Amygdala (tissue), 56 donors: ENCODE results near the gene TMIGD1.
A peak's percentile ranks its signal among the peaks of the same experiment; 100 is the strongest.

Source experiments
- DNase-seq, 56 donors: peaks; one replicate each; lab custom pipeline; 2025; lab: John Stamatoyannopoulos, UW

Gene TMIGD1

DNA sequence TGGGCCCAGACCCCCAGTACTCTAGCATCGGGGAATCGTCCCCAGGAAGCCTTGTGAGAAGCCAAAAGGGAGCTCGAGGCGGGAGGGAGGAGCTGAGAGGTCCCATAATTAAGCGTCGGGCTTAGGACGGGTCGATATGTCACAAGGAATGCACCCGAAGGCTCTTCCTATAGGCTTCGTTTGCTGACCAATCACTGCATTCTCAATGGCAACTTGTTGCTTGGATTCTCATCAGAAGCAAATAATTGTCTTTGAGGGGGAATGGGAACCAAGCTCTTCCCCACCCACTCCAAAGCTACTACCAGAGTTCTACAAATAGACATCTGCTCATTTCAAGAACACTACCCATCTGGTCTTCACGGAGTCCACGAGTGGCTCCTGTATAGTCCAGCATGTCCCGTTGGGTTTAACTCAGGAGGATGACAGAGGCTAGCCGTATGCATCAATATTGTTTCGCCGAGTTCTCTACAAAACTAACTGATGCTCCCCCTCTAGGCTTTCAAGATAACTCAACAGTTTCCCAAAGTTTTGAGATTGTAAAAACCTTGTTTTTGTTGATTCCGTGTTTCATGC, 41.5 kb downstream of the TMIGD1 start:
- peak in 8 of 56 donors; percentile 24 to 61 (median 49) for DNase-seq

DNA sequence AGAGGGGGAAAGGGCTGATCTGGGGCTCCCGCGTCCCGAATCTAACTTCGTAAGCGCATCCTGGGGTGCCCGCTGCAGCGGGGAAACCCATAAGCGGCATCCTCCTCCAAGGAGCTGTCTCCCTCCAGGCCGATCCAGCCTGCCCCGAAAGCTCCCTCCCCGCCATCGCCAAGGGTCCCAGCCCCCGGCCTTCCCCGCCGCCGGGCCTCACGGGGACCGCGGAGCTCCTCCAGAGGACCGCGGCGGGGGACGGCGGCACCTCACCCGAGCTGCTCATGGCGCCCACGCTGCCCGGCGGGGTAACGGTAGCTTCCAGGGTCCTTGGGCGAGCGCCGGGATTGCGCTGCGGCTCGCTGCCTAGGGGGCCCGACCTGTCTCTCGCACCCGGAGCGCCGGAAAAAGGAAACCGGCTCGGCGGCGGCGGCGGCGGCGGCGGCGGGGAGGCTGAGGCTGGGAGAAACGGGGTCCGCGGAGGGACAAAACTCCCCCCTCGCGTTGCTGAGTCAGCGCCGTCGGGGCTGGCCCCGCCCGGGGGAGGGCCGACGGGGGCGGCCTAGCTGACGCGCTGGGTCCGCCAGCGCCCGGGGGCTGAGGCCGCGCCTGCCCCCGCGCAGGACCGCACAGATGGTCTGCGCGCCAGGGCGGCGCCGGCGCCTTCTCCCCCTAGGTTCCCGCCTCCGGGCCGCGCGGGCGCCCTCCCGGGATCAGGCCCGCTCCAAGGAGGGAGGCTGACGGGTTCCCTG, 42.1 kb downstream of the TMIGD1 start, which contains the start of gene BLMH:
BLMH (minus strand) TSS at position 402 of the 743 bp plus-strand sequence; CDS start at position 277, 125 bp downstream.
- DNase-seq = peak in 51 of 56 donors; percentile 9 to 80 (median 58)

DNA sequence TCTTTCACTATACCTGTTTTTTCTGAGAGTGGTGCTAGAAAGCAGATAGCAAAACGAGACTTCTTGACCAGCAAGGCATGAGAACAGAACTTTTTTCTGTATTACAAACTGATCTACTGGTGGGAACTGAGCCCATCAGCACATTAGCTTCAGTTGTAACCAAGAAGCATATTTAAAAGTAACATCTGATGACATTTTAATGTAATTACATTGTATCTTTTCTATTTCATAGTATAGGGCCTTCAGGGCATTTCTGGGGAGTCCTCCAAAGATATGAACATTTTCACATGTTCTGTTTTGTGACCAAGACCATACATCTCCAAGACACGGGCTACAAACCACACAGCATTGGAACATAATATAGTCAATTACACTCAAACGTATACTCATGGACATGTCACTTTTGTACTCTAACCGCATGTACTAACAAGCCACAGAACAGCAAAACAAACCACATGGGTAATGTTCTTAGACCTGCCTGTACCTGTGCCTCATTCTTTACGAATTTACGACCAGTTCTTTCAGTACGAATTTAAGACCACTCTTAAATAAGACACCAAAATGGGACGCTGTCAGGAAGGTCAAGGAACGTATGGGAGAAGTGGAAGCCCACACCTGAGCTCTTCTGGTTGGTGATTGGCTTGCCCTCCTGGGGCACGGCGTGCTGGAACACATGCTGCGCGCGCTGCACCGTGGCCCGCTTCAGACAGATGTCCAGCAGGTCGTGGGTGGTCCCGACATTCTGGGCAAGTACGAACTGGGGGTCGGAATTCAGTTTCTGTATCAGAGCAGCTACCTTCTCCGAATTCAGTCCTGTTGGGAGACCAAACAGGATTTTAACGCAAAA, 42.9 kb downstream of the TMIGD1 start:
- DNase-seq = peak in 6 of 56 donors; percentile 9 to 27 (median 13)

DNA sequence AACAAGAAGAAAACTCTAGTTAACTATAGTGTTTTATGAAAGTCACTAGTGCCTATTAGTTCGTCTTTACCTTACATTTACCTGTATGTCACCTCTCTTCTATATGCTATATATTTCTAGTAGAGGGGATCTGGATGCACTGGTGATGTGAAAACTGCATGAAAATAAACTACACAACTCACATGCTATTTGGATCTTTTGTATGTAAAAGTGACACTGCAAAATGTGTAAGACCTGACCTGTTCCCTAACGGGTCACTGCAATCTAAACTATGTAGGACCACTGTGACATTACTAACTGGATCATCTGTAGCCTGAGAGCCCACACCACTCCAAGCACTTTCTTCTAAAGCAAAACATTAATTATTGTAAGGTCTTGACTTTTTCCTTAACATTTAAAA, 43.8 kb downstream of the TMIGD1 start:
- no peak for DNase-seq

DNA sequence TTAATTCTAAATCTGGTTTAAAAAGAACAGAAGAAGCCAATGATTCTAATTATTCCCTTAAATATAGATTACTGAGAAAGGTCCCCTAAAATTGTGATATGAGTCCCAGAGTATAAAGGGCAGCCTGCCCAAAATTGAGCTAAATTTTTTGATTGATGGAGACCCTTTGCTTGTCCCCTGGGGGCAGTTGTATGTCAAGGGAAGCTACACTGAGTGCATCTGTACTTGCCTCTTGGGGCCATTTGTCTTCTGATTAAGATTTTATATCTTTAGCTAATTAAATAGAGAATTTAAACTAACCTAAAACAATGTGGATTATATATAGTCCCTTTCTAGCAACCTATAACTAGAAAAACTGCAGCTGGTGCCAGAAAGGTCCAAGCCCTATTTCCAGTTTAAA, 54.7 kb downstream of the TMIGD1 start:
- no peak for DNase-seq

DNA sequence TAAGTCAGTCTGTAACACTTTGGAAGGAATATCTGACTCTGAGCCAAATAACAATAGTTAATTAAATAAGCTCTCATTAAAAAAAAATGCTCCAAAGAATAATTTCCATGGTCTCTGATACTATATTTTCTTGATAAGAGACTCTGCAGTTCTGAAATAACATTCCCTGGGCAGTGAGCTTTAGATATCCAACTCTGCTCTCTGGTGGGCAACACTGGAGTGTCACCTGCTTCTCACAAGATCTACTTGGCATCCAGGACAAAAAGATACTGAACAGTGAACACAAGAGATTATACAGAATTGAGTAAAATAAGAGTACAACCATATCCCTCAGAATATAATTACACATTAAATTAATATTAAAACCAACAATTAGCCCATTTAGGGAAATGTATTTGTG, 55.8 kb downstream of the TMIGD1 start:
- peak in 3 of 56 donors; percentile 2 to 29 (median 9) for DNase-seq

DNA sequence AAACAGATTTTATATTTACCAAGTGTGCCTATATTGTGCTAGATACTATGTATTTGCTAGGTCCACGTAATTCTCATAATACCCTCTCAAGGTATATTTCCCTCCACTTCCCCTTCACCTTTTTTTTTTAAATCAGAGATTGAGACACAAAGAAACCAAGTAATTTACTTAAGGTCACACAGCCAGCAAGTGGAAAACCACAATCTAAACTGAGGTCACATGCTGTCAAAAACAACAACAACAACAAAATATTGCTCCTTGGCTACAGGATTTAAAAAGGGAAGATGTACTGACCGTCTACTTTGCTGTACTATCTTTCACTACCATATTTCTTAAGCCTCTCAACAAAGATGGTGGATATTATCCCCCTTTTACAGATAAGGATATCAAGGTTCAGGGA, 57.9 kb downstream of the TMIGD1 start:
- DNase-seq = no peak

DNA sequence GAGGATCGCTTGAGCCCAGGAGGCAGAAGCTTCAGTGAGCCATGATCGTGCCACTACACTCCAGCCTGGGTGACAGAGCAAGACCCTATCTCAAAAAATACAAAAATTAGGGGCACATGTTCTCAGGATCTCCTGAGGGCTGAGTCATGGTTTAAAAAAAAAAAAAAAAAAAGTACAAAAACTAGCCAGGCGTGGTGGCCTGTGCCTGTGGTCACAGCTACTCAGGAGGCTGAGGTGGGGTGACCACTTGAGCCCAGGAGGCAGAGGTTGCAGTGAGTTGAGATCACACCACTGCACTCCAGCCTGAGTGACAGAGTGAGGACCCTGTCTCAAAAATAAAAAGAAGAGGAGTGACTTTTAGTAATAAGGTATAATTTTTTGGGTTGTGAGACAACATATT, 59.0 kb downstream of the TMIGD1 start:
- no peak for DNase-seq

DNA sequence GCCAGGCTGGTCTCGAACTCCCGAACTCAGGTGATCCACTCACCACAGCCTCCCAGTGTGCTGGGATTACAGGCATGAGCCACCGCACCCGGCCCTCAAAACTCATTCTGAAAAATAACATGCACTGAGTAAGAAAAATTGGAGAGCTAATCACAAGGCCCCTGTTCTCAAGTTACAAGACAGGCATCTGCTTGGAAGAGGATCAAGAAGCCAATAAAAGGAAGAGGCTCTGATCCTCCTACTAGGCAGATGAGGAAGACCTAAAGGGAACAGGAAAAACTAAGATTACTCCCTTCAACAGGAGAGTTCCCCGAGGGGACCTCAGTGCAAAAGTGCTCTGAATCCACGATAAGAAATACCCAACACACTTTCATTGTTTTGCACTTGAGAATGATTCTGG, 60.5 kb downstream of the TMIGD1 start:
- no peak for DNase-seq

DNA sequence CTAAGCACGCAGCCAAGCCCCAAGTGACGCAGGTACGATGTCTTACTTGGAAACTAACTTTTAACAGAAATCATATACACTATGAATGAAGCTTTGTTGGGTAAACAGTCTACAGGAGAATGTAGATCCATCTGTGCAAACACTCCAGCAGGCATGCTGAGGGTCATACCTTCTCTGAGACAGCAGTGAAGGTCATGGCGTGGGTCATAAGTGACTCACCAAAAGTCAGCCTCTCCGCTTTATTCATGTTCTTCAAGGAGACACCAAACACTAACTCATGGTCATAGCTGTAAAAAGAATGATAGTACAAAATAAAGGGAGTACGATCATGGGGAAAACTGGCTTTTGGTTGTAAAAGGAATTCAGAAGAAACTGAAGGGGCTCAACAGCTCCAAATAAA, 62.8 kb downstream of the TMIGD1 start:
- DNase-seq = no peak

DNA sequence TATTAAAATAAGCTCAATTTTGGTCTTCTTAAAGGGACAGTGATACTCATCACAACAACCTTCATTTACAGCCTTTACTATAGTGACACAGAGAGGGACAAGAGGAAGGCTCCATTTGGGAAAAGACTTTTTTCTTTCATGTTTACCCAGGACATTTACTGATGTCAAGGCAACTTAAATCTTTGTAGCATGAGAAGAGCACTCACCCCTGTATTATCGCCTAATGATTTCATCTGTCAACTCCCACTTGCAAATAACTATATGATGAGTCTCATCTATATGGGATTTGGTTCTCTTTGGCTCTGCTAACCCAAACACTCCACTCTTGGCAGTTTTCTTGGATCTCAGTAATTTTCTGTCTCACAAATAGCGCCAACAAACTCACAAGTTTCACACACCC, 66.2 kb downstream of the TMIGD1 start:
- DNase-seq = no peak
